ENCODE results near the gene TNFRSF12A. TPM values are rescaled to one million over a fixed set of nuclear protein-coding genes. Genes with fewer than 3 reads are reported as not detected.
A peak's percentile ranks its signal among the peaks of the same experiment; 100 is the strongest.

Gene TNFRSF12A
- total and polyA plus RNA-seq, 9 of the 15 experiments (the other 6 are each of a cell fraction or from before 2014, with no cell fraction given) = 0.41 to 61.8 (median 26.5) TPM

DNA sequence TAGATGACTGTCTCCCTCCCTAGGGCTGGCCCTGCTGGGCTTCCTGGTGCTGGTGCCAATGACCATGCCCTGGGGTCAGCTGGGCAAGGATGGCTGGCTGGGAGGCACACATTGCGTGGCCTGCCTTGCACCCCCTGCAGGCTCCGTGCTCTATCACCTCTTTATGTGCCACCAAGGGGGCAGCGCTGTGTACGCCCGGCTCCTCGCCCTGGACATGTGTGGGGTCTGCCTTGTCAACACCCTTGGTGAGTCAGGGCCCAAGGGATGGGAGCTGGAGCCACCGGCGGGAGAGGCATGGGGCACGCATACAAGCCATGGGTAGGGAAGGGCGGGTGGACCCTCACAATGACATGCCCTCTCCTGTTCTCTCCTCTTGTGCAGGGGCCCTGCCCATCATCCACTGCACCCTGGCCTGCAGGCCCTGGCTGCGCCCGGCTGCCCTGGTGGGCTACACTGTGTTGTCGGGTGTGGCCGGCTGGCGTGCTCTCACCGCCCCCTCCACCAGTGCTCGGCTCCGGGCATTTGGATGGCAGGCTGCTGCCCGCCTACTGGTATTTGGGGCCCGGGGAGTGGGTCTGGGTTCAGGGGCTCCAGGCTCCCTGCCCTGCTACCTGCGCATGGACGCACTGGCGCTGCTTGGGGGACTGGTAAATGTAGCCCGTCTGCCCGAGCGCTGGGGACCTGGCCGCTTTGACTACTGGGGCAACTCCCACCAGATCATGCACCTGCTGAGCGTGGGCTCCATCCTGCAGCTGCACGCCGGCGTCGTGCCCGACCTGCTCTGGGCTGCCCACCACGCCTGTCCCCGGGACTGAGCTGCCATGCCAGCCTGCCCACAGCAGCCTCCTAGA lies 48.8 kb upstream of the TNFRSF12A start (continued):
- TF ChIP-seq, protein P1, sequence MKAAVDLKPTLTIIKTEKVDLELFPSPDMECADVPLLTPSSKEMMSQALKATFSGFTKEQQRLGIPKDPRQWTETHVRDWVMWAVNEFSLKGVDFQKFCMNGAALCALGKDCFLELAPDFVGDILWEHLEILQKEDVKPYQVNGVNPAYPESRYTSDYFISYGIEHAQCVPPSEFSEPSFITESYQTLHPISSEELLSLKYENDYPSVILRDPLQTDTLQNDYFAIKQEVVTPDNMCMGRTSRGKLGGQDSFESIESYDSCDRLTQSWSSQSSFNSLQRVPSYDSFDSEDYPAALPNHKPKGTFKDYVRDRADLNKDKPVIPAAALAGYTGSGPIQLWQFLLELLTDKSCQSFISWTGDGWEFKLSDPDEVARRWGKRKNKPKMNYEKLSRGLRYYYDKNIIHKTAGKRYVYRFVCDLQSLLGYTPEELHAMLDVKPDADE (conservative IDR thresholded peaks at IDR 0.05; ENCODE audit: control insufficient read depth, low read depth, low read length) = 0 out of 2 replicates have a peak, but pooled peaks have one; percentile 10
- TF ChIP-seq THAP12 (CRISPR knock-in tag; IDR thresholded peaks at IDR 0.05) = no peak
- TF ChIP-seq RBFOX2 (IDR thresholded peaks at IDR 0.05; ENCODE audit: low read depth, low read length) = peak; percentile 75
- no peak for TF ChIP-seq FOXJ3 (CRISPR knock-in tag; IDR thresholded peaks at IDR 0.05)
- peak; percentile 69 for TF ChIP-seq HMGN3 (IDR thresholded peaks at IDR 0.05; ENCODE audit: borderline replicate concordance, extremely low read depth, insufficient read length, low read depth, low read length)
- TF ChIP-seq FUS (optimal IDR thresholded peaks at IDR 0.05; ENCODE audit: low read depth, low read length) = peak; percentile 12
- no peak for TF ChIP-seq ZSCAN32 (CRISPR knock-in tag; IDR thresholded peaks at IDR 0.05)
- TF ChIP-seq CSDE1 (IDR thresholded peaks at IDR 0.05) = no peak
- TF ChIP-seq POLR2AphosphoS5 (IDR thresholded peaks at IDR 0.05; ENCODE audit: control insufficient read depth, insufficient read depth, low read depth, low read length) = 0 out of 2 replicates have a peak, but pooled peaks have one; percentile 25
- TF ChIP-seq POLR2G (IDR thresholded peaks at IDR 0.05; ENCODE audit: low read depth, low read length) = peak; percentile 87
- no peak for TF ChIP-seq FOXK1 (CRISPR knock-in tag; IDR thresholded peaks at IDR 0.05; ENCODE audit: borderline replicate concordance)
- peak; percentile 4 for TF ChIP-seq CTCFL (IDR thresholded peaks at IDR 0.05; ENCODE audit: borderline replicate concordance, insufficient read depth, low read depth, low read length, poor library complexity, severe bottlenecking)
- no peak for TF ChIP-seq ZBTB7A (IDR thresholded peaks at IDR 0.05; ENCODE audit: borderline replicate concordance, control insufficient read depth, low read depth, low read length)
- TF ChIP-seq ZNF584 (CRISPR knock-in tag; IDR thresholded peaks at IDR 0.05; ENCODE audit: low read depth) = no peak
- peak; percentile 67 for TF ChIP-seq FIP1L1 (IDR thresholded peaks at IDR 0.05; ENCODE audit: low read depth, low read length, poor library complexity, severe bottlenecking)
- no peak for TF ChIP-seq ELF4 (CRISPR knock-in tag; IDR thresholded peaks at IDR 0.05)
- peak; percentile 91 for TF ChIP-seq RBM22 (IDR thresholded peaks at IDR 0.05; ENCODE audit: low read depth, low read length, poor library complexity, severe bottlenecking)
- TF ChIP-seq TGIF2 (CRISPR knock-in tag; IDR thresholded peaks at IDR 0.05) = no peak
- no peak for TF ChIP-seq ZNF444 (CRISPR knock-in tag; IDR thresholded peaks at IDR 0.05)
- peak; percentile 7; the same call in 1 of the 2 replicates for TF ChIP-seq MYNN (IDR thresholded peaks at IDR 0.05)
- no peak for TF ChIP-seq MYNN (CRISPR knock-in tag; IDR thresholded peaks at IDR 0.05)
- TF ChIP-seq PHTF2 (CRISPR knock-in tag; IDR thresholded peaks at IDR 0.05) = no peak

All from K562 (cell line).